Muscle layer of duodenum (tissue), 2 donors: ENCODE results near the gene CYTIP.

Experiments
- H3K27ac ChIP-seq: one replicate; pipeline ENCODE4 v1.7.0; 2013; ENCODE audit warnings: mild to moderate bottlenecking, low read length
- H3K27me3 ChIP-seq: one replicate; pipeline ENCODE4 v1.7.0; 2013; ENCODE audit warnings: low read depth, mild to moderate bottlenecking, control low read depth, low read length
- H3K36me3 ChIP-seq, 2 donors: one replicate each; pipeline ENCODE4 v1.7.0; 2013; ENCODE audit warnings: low read length in 2 of 2, control low read depth in 1 of 2, mild to moderate bottlenecking in 1 of 2; ENCODE audit not compliant: insufficient read depth in 2 of 2, control insufficient read depth in 1 of 2
- H3K4me1 ChIP-seq, 2 donors: one replicate each; pipeline ENCODE4 v1.7.0; 2013; ENCODE audit warnings: low read length in 2 of 2, mild to moderate bottlenecking in 2 of 2, control low read depth in 1 of 2, moderate library complexity in 1 of 2; ENCODE audit not compliant: insufficient read depth in 2 of 2, control insufficient read depth in 1 of 2
- H3K4me3 ChIP-seq, 2 donors: one replicate each; pipeline ENCODE4 v1.7.0; 2013; ENCODE audit warnings: low read length in 2 of 2, low read depth in 1 of 2, mild to moderate bottlenecking in 1 of 2
- H3K9me3 ChIP-seq, 2 donors: one replicate each; pipeline ENCODE4 v1.7.0; 2013; ENCODE audit warnings: low read length in 2 of 2, control low read depth in 1 of 2, mild to moderate bottlenecking in 1 of 2; ENCODE audit not compliant: control insufficient read depth in 1 of 2
- donor health status: healthy.

Gene CYTIP

GRCh38 chr2:157438863-157439823 lies 4.7 kb downstream of the CYTIP start:
- peak overlapping the region; percentile 42 for H3K27ac ChIP-seq
- peak overlapping the region in 1 of 2 donors; percentile 28 for H3K4me3 ChIP-seq
- H3K9me3 ChIP-seq, result no peaks in the 10 kb centered on the region
- H3K27me3 ChIP-seq, result no peaks in the 10 kb centered on the region
- H3K36me3 ChIP-seq, result no peaks in the 10 kb centered on the region
- H3K4me1 ChIP-seq, result no peaks in the 10 kb centered on the region

DNA sequence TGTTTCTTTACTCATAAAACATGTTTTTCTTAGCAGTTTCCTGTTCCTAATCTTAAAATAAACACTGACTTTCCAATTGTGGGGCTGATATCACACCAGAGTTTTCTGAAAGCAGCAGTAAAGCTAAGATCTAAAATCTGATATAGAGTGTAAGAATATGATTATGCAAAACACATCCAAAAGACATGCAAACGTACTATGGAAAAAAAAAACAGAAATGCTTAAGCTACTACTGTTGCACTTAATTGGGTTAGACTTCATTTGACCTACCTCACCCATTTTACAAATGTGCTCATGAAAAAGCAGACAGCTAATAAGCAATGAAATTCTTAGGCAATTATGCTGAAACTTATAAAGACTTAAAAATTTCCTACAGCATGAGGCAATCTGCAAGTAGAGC lies 10.5 kb downstream of the CYTIP start:
- H3K4me3 ChIP-seq, result no peak overlapping the region
- H3K9me3 ChIP-seq, result no peaks in the 10 kb centered on the region
- H3K4me1 ChIP-seq, result peaks cover 0 to 12% of the 10 kb centered on the region in 2 donors
- no peak overlapping the region for H3K27ac ChIP-seq
- peaks cover 0 to 4% of the 10 kb centered on the region in 2 donors for H3K36me3 ChIP-seq
- no peaks in the 10 kb centered on the region for H3K27me3 ChIP-seq

- H3K27me3 ChIP-seq, result no peaks in the 10 kb centered on the region
- no peaks in the 10 kb centered on the region for H3K9me3 ChIP-seq
- peaks cover 0 to 4% of the 10 kb centered on the region in 2 donors for H3K36me3 ChIP-seq
- peaks cover 0 to 12% of the 10 kb centered on the region in 2 donors for H3K4me1 ChIP-seq
- no peak overlapping the region for H3K4me3 ChIP-seq
- H3K27ac ChIP-seq, result no peak overlapping the region
Observed at GRCh38 chr2:157432475-157433106, 11.3 kb downstream of the CYTIP start.

GRCh38 chr2:157431176-157431575 lies 12.7 kb downstream of the CYTIP start:
- Histone ChIP-seq H3K27ac (no peak overlapping the region), H3K4me3 (no peak overlapping the region), H3K36me3 (peaks cover 0 to 4% of the 10 kb centered on the region in 2 donors), H3K4me1 (peaks cover 0 to 12% of the 10 kb centered on the region in 2 donors), H3K27me3 (no peaks in the 10 kb centered on the region), H3K9me3 (peaks cover 0 to 6% of the 10 kb centered on the region in 2 donors)

DNA sequence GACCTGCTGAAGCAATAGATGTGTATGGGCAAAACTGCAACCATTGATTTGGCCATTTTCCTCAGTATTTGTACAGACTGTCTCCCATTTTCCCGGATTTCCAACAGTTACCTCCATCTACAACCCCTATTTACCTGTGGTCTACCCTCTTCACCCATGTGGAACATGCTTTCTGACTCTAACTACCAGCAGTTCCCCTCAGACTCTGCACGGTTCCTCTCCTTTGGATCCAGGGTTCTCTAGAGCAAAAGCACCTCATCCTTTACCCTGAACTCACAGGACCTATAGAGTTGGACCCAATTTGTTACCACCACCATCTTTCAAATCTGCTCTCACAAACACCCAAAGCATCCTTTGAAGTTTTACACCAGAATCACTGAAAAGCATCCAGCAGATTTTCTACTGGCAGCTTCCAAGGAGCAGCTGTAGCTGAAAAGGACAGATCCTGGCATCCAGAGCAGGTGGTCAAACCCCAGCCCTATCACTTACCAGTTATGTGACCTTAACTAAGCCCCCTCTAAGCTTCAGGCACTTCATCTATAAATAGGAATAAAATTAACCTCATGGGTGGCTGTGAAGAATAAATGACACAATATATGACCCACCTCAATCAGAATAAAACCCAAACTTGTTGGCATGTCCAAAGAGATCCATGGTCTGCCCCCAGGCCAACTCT lies 15.3 kb downstream of the CYTIP start:
- H3K27ac ChIP-seq, result no peak overlapping the region
- H3K4me1 ChIP-seq, result peaks cover 0 to 9% of the 10 kb centered on the region in 2 donors
- peaks cover 0 to 4% of the 10 kb centered on the region in 2 donors for H3K36me3 ChIP-seq
- no peak overlapping the region for H3K4me3 ChIP-seq
- H3K27me3 ChIP-seq, result no peaks in the 10 kb centered on the region
- peaks cover 0 to 7% of the 10 kb centered on the region in 2 donors for H3K9me3 ChIP-seq

DNA sequence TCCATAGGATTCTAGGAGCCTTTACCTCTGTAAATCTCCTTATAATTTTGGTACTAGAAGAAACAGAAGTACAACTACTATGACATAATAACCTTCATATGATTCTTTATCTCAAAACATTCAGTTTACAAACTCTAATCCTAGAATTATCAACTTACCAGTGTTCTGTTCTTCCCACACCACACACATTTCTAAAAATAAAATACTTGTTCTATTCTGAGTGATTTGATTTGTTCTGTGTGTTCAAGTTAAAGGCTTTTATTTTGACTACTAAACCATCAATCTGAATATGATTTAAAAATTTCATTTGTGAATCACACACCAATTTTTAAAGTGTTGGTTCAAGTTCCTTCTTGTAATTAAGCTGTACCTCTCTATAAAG lies 16.0 kb downstream of the CYTIP start:
- H3K9me3 ChIP-seq, result peaks cover 0 to 7% of the 10 kb centered on the region in 2 donors
- H3K27ac ChIP-seq, result no peak overlapping the region
- H3K36me3 ChIP-seq, result peaks cover 0 to 4% of the 10 kb centered on the region in 2 donors
- no peaks in the 10 kb centered on the region for H3K27me3 ChIP-seq
- H3K4me1 ChIP-seq, result peaks cover 0 to 3% of the 10 kb centered on the region in 2 donors
- H3K4me3 ChIP-seq, result no peak overlapping the region

DNA sequence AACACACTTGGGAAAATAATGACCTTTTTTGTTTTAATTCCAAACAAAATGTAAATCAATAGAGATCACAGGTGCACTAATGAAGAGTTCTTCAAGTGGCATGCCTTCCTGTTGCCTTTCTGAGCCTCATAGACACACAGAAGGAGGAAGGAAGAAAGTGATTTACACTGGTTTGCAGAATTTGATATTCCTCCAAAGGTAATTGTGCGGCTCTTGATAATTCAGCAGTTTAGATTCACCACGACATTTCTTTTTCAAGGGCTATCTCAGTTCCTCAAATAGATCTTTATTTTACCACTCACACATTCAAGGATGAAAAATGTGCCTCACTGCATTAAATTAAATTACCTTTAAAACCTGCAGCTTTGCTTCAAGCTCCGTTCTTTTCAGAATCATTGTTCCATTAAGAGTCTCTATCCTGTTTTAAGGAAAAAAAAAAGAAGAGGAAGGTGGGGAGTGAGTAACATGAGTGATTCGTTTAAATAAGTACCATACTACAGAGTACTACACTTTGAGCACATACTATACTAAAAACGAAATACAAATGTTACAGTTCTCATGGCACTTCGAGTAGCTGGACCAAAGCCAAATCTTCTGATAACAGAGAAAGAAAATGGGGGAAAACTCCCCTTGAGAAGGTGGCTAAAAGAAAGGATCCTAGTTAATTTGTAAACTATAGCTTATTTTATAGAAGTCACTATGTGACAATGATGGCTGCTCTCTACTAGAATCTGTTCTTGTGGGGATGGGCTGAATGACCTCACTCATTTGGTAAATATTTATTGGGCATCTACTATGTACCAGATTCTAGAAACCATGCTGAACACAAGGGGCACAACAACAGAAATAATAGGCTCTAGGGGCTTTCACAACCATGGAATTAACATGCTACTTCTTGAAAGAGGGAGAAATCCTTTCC lies 16.6 kb downstream of the CYTIP start:
- Histone ChIP-seq H3K27me3 (no peaks in the 10 kb centered on the region), H3K9me3 (peaks cover 0 to 7% of the 10 kb centered on the region in 2 donors), H3K27ac (no peak overlapping the region), H3K4me3 (no peak overlapping the region), H3K36me3 (peaks cover 0 to 4% of the 10 kb centered on the region in 2 donors), H3K4me1 (no peaks in the 10 kb centered on the region)

DNA sequence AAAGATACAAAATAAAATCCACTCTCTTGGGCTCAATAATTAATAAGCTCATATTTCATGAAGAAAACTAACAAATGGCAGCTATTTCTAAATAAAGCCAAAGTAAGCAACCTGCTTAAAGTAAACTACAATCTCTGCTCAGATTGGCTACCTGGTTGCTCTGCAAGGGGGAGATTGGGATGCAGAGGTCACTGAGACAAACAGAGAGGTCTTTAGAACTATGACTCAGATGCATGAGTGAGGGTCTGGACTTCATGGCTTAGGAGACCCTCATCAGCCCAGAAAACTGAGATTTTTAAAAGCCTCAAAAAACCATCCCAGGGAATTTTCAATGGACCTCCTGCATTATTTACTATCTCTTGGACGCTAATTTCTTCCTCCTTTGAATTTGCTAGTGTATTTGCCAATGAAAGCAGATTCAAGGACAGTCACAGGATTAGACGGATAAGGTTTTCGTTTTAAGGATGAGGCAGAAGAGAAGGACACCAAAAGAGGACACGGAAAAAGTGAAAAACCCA lies 17.4 kb downstream of the CYTIP start:
- Histone ChIP-seq H3K9me3 (peaks cover 0 to 7% of the 10 kb centered on the region in 2 donors), H3K36me3 (peaks cover 0 to 4% of the 10 kb centered on the region in 2 donors), H3K27me3 (no peaks in the 10 kb centered on the region), H3K4me1 (no peaks in the 10 kb centered on the region), H3K27ac (no peak overlapping the region), H3K4me3 (no peak overlapping the region)

GRCh38 chr2:157424374-157424773 lies 19.5 kb downstream of the CYTIP start:
- H3K9me3 ChIP-seq, result peaks cover 0 to 7% of the 10 kb centered on the region in 2 donors
- no peaks in the 10 kb centered on the region for H3K27me3 ChIP-seq
- no peak overlapping the region for H3K27ac ChIP-seq
- no peaks in the 10 kb centered on the region for H3K36me3 ChIP-seq
- H3K4me3 ChIP-seq, result no peak overlapping the region
- no peaks in the 10 kb centered on the region for H3K4me1 ChIP-seq

- H3K27me3 ChIP-seq, result no peaks in the 10 kb centered on the region
- H3K9me3 ChIP-seq, result peaks cover 0 to 7% of the 10 kb centered on the region in 2 donors
- no peak overlapping the region for H3K27ac ChIP-seq
Observed at GRCh38 chr2:157421964-157422363, 21.9 kb downstream of the CYTIP start.

More at GRCh38 chr2:157421964-157422363, 21.9 kb downstream of the CYTIP start:
- H3K36me3 ChIP-seq, result no peaks in the 10 kb centered on the region
- peaks cover 0 to 4% of the 10 kb centered on the region in 2 donors for H3K4me1 ChIP-seq
- H3K4me3 ChIP-seq, result no peak overlapping the region
